Keratinocyte (primary cell): Measurements from ENCODE around the gene SORL1.

Source experiments
- EZH2 ChIP-seq: IDR thresholded peaks from one replicate; pipeline ENCODE4 v1.6.1; 2012; ENCODE audit warnings: inconsistent platforms, mild to moderate bottlenecking, low read length, moderate library complexity
- TF ChIP-seq, protein P1 (sequence below), 3 experiments: IDR thresholded peaks in 1 of 3; conservative IDR thresholded peaks in 1 of 3; optimal IDR thresholded peaks in 1 of 3; 2 replicates in 2 of 3; 3 replicates in 1 of 3; pipeline versions ENCODE3 to v1.5.1; 2011; ENCODE audit warnings: low read length in 3 of 3, mild to moderate bottlenecking in 3 of 3, moderate library complexity in 2 of 3, control low read depth in 1 of 3, inconsistent platforms in 1 of 3; ENCODE audit not compliant: insufficient read depth in 2 of 3; ENCODE audit errors: extremely low read depth in 1 of 3

DNA sequence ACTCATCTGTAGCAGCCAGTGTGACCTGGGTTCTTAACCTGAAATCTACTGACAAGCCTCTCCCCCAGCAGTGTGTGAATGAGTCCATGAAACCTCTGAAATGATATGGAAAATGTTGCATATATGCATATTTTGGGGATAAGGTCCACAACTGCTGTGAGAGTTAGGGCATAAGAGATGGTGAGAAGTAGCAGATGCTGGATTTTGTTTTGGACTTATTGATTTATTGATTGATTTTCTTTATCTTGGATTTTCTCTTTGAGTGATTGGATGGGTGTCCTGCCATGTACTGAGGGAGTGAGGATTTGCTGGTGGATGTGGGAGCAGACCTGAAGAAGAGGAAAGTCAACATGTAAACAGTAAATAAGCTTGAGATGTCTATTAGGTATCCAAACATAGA is 212.0 kb downstream of the SORL1 start:
- TF ChIP-seq, protein P1, sequence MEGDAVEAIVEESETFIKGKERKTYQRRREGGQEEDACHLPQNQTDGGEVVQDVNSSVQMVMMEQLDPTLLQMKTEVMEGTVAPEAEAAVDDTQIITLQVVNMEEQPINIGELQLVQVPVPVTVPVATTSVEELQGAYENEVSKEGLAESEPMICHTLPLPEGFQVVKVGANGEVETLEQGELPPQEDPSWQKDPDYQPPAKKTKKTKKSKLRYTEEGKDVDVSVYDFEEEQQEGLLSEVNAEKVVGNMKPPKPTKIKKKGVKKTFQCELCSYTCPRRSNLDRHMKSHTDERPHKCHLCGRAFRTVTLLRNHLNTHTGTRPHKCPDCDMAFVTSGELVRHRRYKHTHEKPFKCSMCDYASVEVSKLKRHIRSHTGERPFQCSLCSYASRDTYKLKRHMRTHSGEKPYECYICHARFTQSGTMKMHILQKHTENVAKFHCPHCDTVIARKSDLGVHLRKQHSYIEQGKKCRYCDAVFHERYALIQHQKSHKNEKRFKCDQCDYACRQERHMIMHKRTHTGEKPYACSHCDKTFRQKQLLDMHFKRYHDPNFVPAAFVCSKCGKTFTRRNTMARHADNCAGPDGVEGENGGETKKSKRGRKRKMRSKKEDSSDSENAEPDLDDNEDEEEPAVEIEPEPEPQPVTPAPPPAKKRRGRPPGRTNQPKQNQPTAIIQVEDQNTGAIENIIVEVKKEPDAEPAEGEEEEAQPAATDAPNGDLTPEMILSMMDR (optimal IDR thresholded peaks at IDR 0.05 in 1 of 3, IDR thresholded peaks at IDR 0.05 in 1 of 3, conservative IDR thresholded peaks at IDR 0.05 in 1 of 3; ENCODE audit: extremely low read depth in 1 of 3, insufficient read depth in 2 of 3, low read length in 3 of 3): no peak
- TF ChIP-seq EZH2: no peak
